Large intestine (tissue), 3 donors: Measurements from ENCODE around the gene GCDH. TPM values are rescaled to one million over a fixed set of nuclear protein-coding genes. Genes with fewer than 3 reads are reported as not detected.

Experiments used
- DNase-seq, 2 donors: peaks; one replicate each; pipeline versions ENCODE4 v3.0.0 to v3.0.0-alpha.2; 2013
- H3K27ac ChIP-seq: one replicate; pipeline ENCODE4 v1.5.1; 2013; ENCODE audit warnings: low read length
- H3K27me3 ChIP-seq: 2 replicates; pipeline ENCODE4 v1.6.1; 2013; ENCODE audit warnings: low read length; ENCODE audit not compliant: control insufficient read depth, insufficient read depth
- H3K36me3 ChIP-seq: 2 replicates; pipeline ENCODE4 v1.6.1; 2013; ENCODE audit warnings: low read length; ENCODE audit not compliant: control insufficient read depth, insufficient read depth
- H3K4me1 ChIP-seq: one replicate; pipeline ENCODE4 v1.6.1; 2013; ENCODE audit warnings: low read length; ENCODE audit not compliant: control insufficient read depth, insufficient read depth
- H3K4me3 ChIP-seq: one replicate; pipeline ENCODE4 v1.5.1; 2013; ENCODE audit warnings: low read length
- H3K9me3 ChIP-seq: one replicate; pipeline ENCODE4 v1.6.1; 2013; ENCODE audit warnings: mild to moderate bottlenecking, low read depth, low read length, moderate library complexity; ENCODE audit not compliant: control insufficient read depth
- WGBS: methylation state at CpG from one replicate; pipeline ENCODE4 v1.1.5; 2013; ENCODE audit warnings: low lambda C conversion rate; ENCODE audit not compliant: insufficient coverage; 5-methylcytosine and 5-hydroxymethylcytosine counted together
- polyA plus RNA-seq: library from polyadenylated mRNA; unstranded; fragments of 120-200 nt; gene quantifications from one replicate; pipeline ENCODE4 v1.2.1, GENCODE V29; 2013

GCDH gene
- polyA plus RNA-seq, 1 donor = 25.4 TPM

- no CpG with 5 or more reads among the region's 16 CpGs for WGBS
- DNase-seq = peak in 1 of 2 donors; percentile 46
Observed at GRCh38 chr19:12932392-12933286, 41.7 kb downstream of the GCDH start.

GRCh38 chr19:12933287-12934072 is 42.5 kb downstream of the GCDH start, which contains the start of gene FARSA:
TSS of gene FARSA (minus strand) at chr19:12933711. CDS start at chr19:12933696, 15 bp downstream.
- Histone ChIP-seq H3K4me1 (peaks cover 17% of the 10 kb centered on the region), H3K4me3 (peak within 1 kb of the TSS; percentile 98), H3K36me3 (peaks cover 21% of the 10 kb centered on the region), H3K9me3 (peaks cover 3% of the 10 kb centered on the region), H3K27ac (peak within 1 kb of the TSS; percentile 73), H3K27me3 (no peaks in the 10 kb centered on the region)
- WGBS = no CpG with 5 or more reads among the region's 51 CpGs
- peak; percentile 91 to 92 for DNase-seq

More at GRCh38 chr19:12932392-12933286, 41.7 kb downstream of the GCDH start:
- H3K27ac ChIP-seq = peak overlapping the region; percentile 73
- H3K4me3 ChIP-seq = peak overlapping the region; percentile 98
- H3K9me3 ChIP-seq = peaks cover 3% of the 10 kb centered on the region
- H3K4me1 ChIP-seq = peaks cover 13% of the 10 kb centered on the region
- H3K27me3 ChIP-seq = no peaks in the 10 kb centered on the region
- peaks cover 27% of the 10 kb centered on the region for H3K36me3 ChIP-seq

GRCh38 chr19:12935071-12935470 is 44.1 kb downstream of the GCDH start:
- peaks cover 23% of the 10 kb centered on the region for H3K4me1 ChIP-seq
- H3K36me3 ChIP-seq = peaks cover 14% of the 10 kb centered on the region
- no peak overlapping the region for H3K4me3 ChIP-seq
- no peak overlapping the region for H3K27ac ChIP-seq
- H3K27me3 ChIP-seq = no peaks in the 10 kb centered on the region
- WGBS = 90% methylated on average over 4 of the region's 10 CpGs
- DNase-seq = peak in 1 of 2 donors; percentile 1
- peaks cover 4% of the 10 kb centered on the region for H3K9me3 ChIP-seq

GRCh38 chr19:12936582-12936981 is 45.6 kb downstream of the GCDH start:
- WGBS = 100% methylated on average over 1 of the region's 7 CpGs

GRCh38 chr19:12937093-12937926 is 46.4 kb downstream of the GCDH start:
- Histone ChIP-seq H3K4me1 (peaks cover 29% of the 10 kb centered on the region), H3K9me3 (peaks cover 5% of the 10 kb centered on the region), H3K27me3 (no peaks in the 10 kb centered on the region), H3K4me3 (peak overlapping the region; percentile 86), H3K36me3 (peaks cover 30% of the 10 kb centered on the region), H3K27ac (peak overlapping the region; percentile 58)
- WGBS = 78% methylated on average over 5 of the region's 23 CpGs
- peak in 1 of 2 donors; percentile 71 for DNase-seq

More at GRCh38 chr19:12936582-12936981, 45.6 kb downstream of the GCDH start:
- Histone ChIP-seq H3K36me3 (peaks cover 23% of the 10 kb centered on the region), H3K4me3 (no peak overlapping the region), H3K9me3 (peaks cover 5% of the 10 kb centered on the region), H3K27me3 (no peaks in the 10 kb centered on the region), H3K27ac (no peak overlapping the region), H3K4me1 (peaks cover 32% of the 10 kb centered on the region)
- no peak for DNase-seq

- H3K4me1 ChIP-seq = peaks cover 26% of the 10 kb centered on the region
- H3K36me3 ChIP-seq = peaks cover 38% of the 10 kb centered on the region
- peak within 1 kb of the TSS; percentile 58 for H3K27ac ChIP-seq
- no peaks in the 10 kb centered on the region for H3K27me3 ChIP-seq
- H3K4me3 ChIP-seq = peak within 1 kb of the TSS; percentile 86
- WGBS = no CpG with 5 or more reads among the region's 63 CpGs
- peak; percentile 99 to 100 for DNase-seq
- peaks cover 5% of the 10 kb centered on the region for H3K9me3 ChIP-seq
Observed at GRCh38 chr19:12937927-12938778, 47.2 kb downstream of the GCDH start, which contains the start of gene CALR. TSS of gene CALR (plus strand) at chr19:12938609. CDS start at chr19:12938680, 71 bp downstream.

GRCh38 chr19:12938779-12939601 is 48.0 kb downstream of the GCDH start:
- no peaks in the 10 kb centered on the region for H3K27me3 ChIP-seq
- H3K36me3 ChIP-seq = peaks cover 47% of the 10 kb centered on the region
- WGBS = no CpG with 5 or more reads among the region's 54 CpGs
- DNase-seq = no peak
- peaks cover 33% of the 10 kb centered on the region for H3K4me1 ChIP-seq
- H3K9me3 ChIP-seq = peaks cover 12% of the 10 kb centered on the region
- H3K27ac ChIP-seq = peak overlapping the region; percentile 39
- peak overlapping the region; percentile 86 for H3K4me3 ChIP-seq

- H3K27ac ChIP-seq = no peak overlapping the region
- peaks cover 13% of the 10 kb centered on the region for H3K9me3 ChIP-seq
- peaks cover 57% of the 10 kb centered on the region for H3K36me3 ChIP-seq
- DNase-seq = no peak
- H3K4me3 ChIP-seq = peak overlapping the region; percentile 86
- H3K4me1 ChIP-seq = peaks cover 33% of the 10 kb centered on the region
- no CpG with 5 or more reads among the region's 10 CpGs for WGBS
- no peaks in the 10 kb centered on the region for H3K27me3 ChIP-seq
Observed at GRCh38 chr19:12939975-12940423, 49.0 kb downstream of the GCDH start.
